ENCODE measurements around the gene RFX1.
"Not testable (repeated sequence)": the region's sequence is repeated elsewhere in the genome, so short reads cannot be mapped to it uniquely, and the experiment has no call there.

Gene RFX1

GRCh38 chr19:14006085-14006765, at the start of gene RFX1:
Gene RFX1, minus strand, starts transcription at chr19:14006320. Its CDS starts 12,477 bp downstream, at chr19:13993843.
- Histone ChIP-seq H3K4me3 (peak within 1 kb of the TSS; percentile 65 to 93 (median 79)), H3K27ac (peak within 1 kb of the TSS; percentile 92 to 100 (median 99))

GRCh38 chr19:14055396-14055795, 49.3 kb upstream of the RFX1 start:
- H3K27ac ChIP-seq, result no peak overlapping the region
- H3K4me3 ChIP-seq, result no peak overlapping the region

GRCh38 chr19:14054721-14055120, 48.6 kb upstream of the RFX1 start:
- Histone ChIP-seq H3K4me3 (no peak overlapping the region), H3K27ac (no peak overlapping the region)

GRCh38 chr19:14054099-14054498, 48.0 kb upstream of the RFX1 start:
- no peak overlapping the region for H3K27ac ChIP-seq
- no peak overlapping the region for H3K4me3 ChIP-seq

GRCh38 chr19:14053500-14053899, 47.4 kb upstream of the RFX1 start:
- H3K4me3 ChIP-seq, result no peak overlapping the region
- H3K27ac ChIP-seq, result no peak overlapping the region

GRCh38 chr19:14053032-14053431, 46.9 kb upstream of the RFX1 start:
- Histone ChIP-seq H3K4me3 (no peak overlapping the region), H3K27ac (no peak overlapping the region)

GRCh38 chr19:14052470-14052869, 46.4 kb upstream of the RFX1 start:
- H3K27ac ChIP-seq, result no peak overlapping the region
- no peak overlapping the region for H3K4me3 ChIP-seq

GRCh38 chr19:14051980-14052379, 45.9 kb upstream of the RFX1 start:
- H3K27ac ChIP-seq, result no peak overlapping the region

GRCh38 chr19:14050961-14051360, 44.8 kb upstream of the RFX1 start:
- H3K4me3 ChIP-seq, H3K27ac ChIP-seq: not testable (repeated sequence)

More at GRCh38 chr19:14051980-14052379, 45.9 kb upstream of the RFX1 start:
- no peak overlapping the region for H3K4me3 ChIP-seq

- H3K4me3 ChIP-seq, result no peak overlapping the region
- no peak overlapping the region for H3K27ac ChIP-seq
Measured at GRCh38 chr19:14050512-14050911, 44.4 kb upstream of the RFX1 start.

- Histone ChIP-seq H3K4me3 (no peak overlapping the region), H3K27ac (no peak overlapping the region)
Measured at GRCh38 chr19:14048443-14049153, 42.5 kb upstream of the RFX1 start.

GRCh38 chr19:14047866-14048265, 41.7 kb upstream of the RFX1 start:
- H3K27ac ChIP-seq, H3K4me3 ChIP-seq: not testable (repeated sequence)

GRCh38 chr19:14042659-14043608, 36.8 kb upstream of the RFX1 start:
- peak overlapping the region in 9 of 21 experiments; percentile 5 to 73 (median 39) for H3K27ac ChIP-seq
- not testable (repeated sequence) for H3K4me3 ChIP-seq

- H3K27ac ChIP-seq, result no peak overlapping the region
- H3K4me3 ChIP-seq, result no peak overlapping the region
Measured at GRCh38 chr19:14039181-14039580, 33.1 kb upstream of the RFX1 start.

- no peak overlapping the region for H3K4me3 ChIP-seq
- no peak overlapping the region for H3K27ac ChIP-seq
Measured at GRCh38 chr19:14035706-14036105, 29.6 kb upstream of the RFX1 start.

- not testable (repeated sequence) for H3K4me3 ChIP-seq, H3K27ac ChIP-seq
Measured at GRCh38 chr19:14035159-14035558, 29.0 kb upstream of the RFX1 start.

- no peak overlapping the region for H3K27ac ChIP-seq
- no peak overlapping the region for H3K4me3 ChIP-seq
Measured at GRCh38 chr19:14033946-14034345, 27.8 kb upstream of the RFX1 start.

GRCh38 chr19:14031719-14032480, 25.8 kb upstream of the RFX1 start, which contains the start of gene IL27RA:
Gene IL27RA, plus strand, starts transcription at chr19:14031762. Its CDS starts 111 bp downstream, at chr19:14031873.
- Histone ChIP-seq H3K4me3 (peak within 1 kb of the TSS; percentile 51 to 64 (median 58)), H3K27ac (peak within 1 kb of the TSS; percentile 28 to 97 (median 86))

- Histone ChIP-seq H3K27ac (peak overlapping the region in 20 of 21 experiments; percentile 28 to 97 (median 86)), H3K4me3 (peak overlapping the region; percentile 51 to 64 (median 58))
Measured at GRCh38 chr19:14030997-14031718, 25.0 kb upstream of the RFX1 start.
